ENCODE measurements around the gene FAM114A2. TPM values are rescaled to one million over a fixed set of nuclear protein-coding genes. Genes with fewer than 3 reads are reported as not detected.
A peak's percentile ranks its signal among the peaks of the same experiment; 100 is the strongest.

The FAM114A2 gene
- total and polyA plus RNA-seq, 10 donors = 6.3 to 37.3 (median 31.7) TPM

- no peak overlapping the region for H3K4me3 ChIP-seq
- no peak for DNase-seq
- H3K9me3 ChIP-seq = no peaks in the 10 kb centered on the region
- peaks cover 0 to 7% (median 0%) of the 10 kb centered on the region in 6 donors for H3K4me1 ChIP-seq
- WGBS, 5 donors = 27 to 51% (median 37%) methylated on average over 3 of the region's 3 CpGs
- H3K27me3 ChIP-seq (replicated peaks in 1 of 7) = peaks cover 0 to 8% (median 0%) of the 10 kb centered on the region in 7 donors
- H3K36me3 ChIP-seq = no peaks in the 10 kb centered on the region
- intact Hi-C loops (cut with DNase I; ENCODE audit: low total_unique reads) = loop anchor here (5.0 to 10.0 kb wide), 2 partner anchors 475 to 1437 kb away; partner anchors contain the start of gene GRIA1
- H3K27ac ChIP-seq = no peak overlapping the region
- no peak for TF ChIP-seq POLR2AphosphoS5 (IDR thresholded peaks at IDR 0.05)
- TF ChIP-seq, protein P1, sequence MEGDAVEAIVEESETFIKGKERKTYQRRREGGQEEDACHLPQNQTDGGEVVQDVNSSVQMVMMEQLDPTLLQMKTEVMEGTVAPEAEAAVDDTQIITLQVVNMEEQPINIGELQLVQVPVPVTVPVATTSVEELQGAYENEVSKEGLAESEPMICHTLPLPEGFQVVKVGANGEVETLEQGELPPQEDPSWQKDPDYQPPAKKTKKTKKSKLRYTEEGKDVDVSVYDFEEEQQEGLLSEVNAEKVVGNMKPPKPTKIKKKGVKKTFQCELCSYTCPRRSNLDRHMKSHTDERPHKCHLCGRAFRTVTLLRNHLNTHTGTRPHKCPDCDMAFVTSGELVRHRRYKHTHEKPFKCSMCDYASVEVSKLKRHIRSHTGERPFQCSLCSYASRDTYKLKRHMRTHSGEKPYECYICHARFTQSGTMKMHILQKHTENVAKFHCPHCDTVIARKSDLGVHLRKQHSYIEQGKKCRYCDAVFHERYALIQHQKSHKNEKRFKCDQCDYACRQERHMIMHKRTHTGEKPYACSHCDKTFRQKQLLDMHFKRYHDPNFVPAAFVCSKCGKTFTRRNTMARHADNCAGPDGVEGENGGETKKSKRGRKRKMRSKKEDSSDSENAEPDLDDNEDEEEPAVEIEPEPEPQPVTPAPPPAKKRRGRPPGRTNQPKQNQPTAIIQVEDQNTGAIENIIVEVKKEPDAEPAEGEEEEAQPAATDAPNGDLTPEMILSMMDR (IDR thresholded peaks at IDR 0.05 in 8 of 11, conservative IDR thresholded peaks at IDR 0.05 in 3 of 11) = no peak
Measured at GRCh38 chr5:153969563-153969895, 69.2 kb downstream of the FAM114A2 start.

GRCh38 chr5:153968761-153969562, 69.7 kb downstream of the FAM114A2 start:
- H3K36me3 ChIP-seq = no peaks in the 10 kb centered on the region
- no peaks in the 10 kb centered on the region for H3K9me3 ChIP-seq
- TF ChIP-seq, protein P1 (IDR thresholded peaks at IDR 0.05 in 8 of 11, conservative IDR thresholded peaks at IDR 0.05 in 3 of 11) = no peak
- no peak for TF ChIP-seq POLR2AphosphoS5 (IDR thresholded peaks at IDR 0.05)
- no peak for TF ChIP-seq POLR2A (IDR thresholded peaks at IDR 0.05)
- H3K4me1 ChIP-seq = peaks cover 0 to 7% (median 0%) of the 10 kb centered on the region in 6 donors
- no peak for DNase-seq
- H3K27me3 ChIP-seq (replicated peaks in 1 of 7) = peaks cover 0 to 8% (median 0%) of the 10 kb centered on the region in 7 donors
- intact Hi-C loops (cut with DNase I; ENCODE audit: low total_unique reads) = loop anchor here (5.0 to 10.0 kb wide), 2 partner anchors 474 to 1437 kb away; partner anchors contain the start of gene GRIA1
- 75 to 82% (median 81%) methylated on average over 10 of the region's 10 CpGs for WGBS, 5 donors
- no peak overlapping the region for H3K27ac ChIP-seq
- H3K4me3 ChIP-seq = no peak overlapping the region

GRCh38 chr5:153964880-153965645, 73.6 kb downstream of the FAM114A2 start:
- TF ChIP-seq, protein P1 (IDR thresholded peaks at IDR 0.05 in 8 of 11, conservative IDR thresholded peaks at IDR 0.05 in 3 of 11) = peak; percentile 40 to 86 (median 82)
- no peak for TF ChIP-seq POLR2A (IDR thresholded peaks at IDR 0.05)
- no peak for DNase-seq
- intact Hi-C loops (cut with DNase I; ENCODE audit: low total_unique reads) = loop anchor here (5.0 to 10.0 kb wide), 2 partner anchors 470 to 1433 kb away; partner anchors contain the start of gene GRIA1
- Histone ChIP-seq H3K9me3 (peaks cover 0 to 2% (median 0%) of the 10 kb centered on the region in 8 donors), H3K36me3 (no peaks in the 10 kb centered on the region), H3K4me1 (peaks cover 0 to 18% (median 0%) of the 10 kb centered on the region in 6 donors), H3K27ac (no peak overlapping the region), H3K27me3 (replicated peaks in 1 of 7) (peaks cover 0 to 8% (median 0%) of the 10 kb centered on the region in 7 donors), H3K4me3 (no peak overlapping the region)
- 27 to 41% (median 37%) methylated on average over 10 of the region's 10 CpGs for WGBS, 5 donors

Data from spleen (tissue), 11 donors.